Measurements from ENCODE around the gene UPK3BL2. TPM values are rescaled to one million over a fixed set of nuclear protein-coding genes. Genes with fewer than 3 reads are reported as not detected.

Gene UPK3BL2
- total and polyA plus RNA-seq, 8 donors: 11.7 to 22.9 (median 13.7) TPM

Other genes with a start within 250 kb of the UPK3BL2 start
- not detected for gene SPDYE6, start 187.3 kb downstream of the UPK3BL2 start, total RNA-seq
- gene SPDYE6, start 187.3 kb downstream of the UPK3BL2 start, polyA plus RNA-seq (ENCODE audit: insufficient read length in 6 of 6): 10 to 100 TPM in 1 of 6 donors, 1 to 10 TPM in 5; 2.2 to 10.0 (median 6.8) TPM
- gene PRKRIP1, start 147.3 kb downstream of the UPK3BL2 start, total RNA-seq: 10 to 100 TPM; 17.1 to 18.8 TPM
- gene PRKRIP1, start 147.3 kb downstream of the UPK3BL2 start, polyA plus RNA-seq (ENCODE audit: insufficient read length in 6 of 6): 10 to 100 TPM; 38.6 to 44.9 (median 41.8) TPM
- gene ORAI2, start 110.1 kb downstream of the UPK3BL2 start, total RNA-seq: 10 to 100 TPM; 22.3 to 38.2 TPM
- 10 to 100 TPM in 5 of 6 donors, 1 to 10 TPM in 1; 8.8 to 17.4 (median 12.0) TPM for gene ORAI2, start 110.1 kb downstream of the UPK3BL2 start, polyA plus RNA-seq (ENCODE audit: insufficient read length in 6 of 6)
- 1 to 10 TPM; 8.6 to 9.5 TPM for gene ALKBH4, start 78.8 kb downstream of the UPK3BL2 start, total RNA-seq
- gene ALKBH4, start 78.8 kb downstream of the UPK3BL2 start, polyA plus RNA-seq (ENCODE audit: insufficient read length in 6 of 6): 10 to 100 TPM; 10.3 to 14.1 (median 11.5) TPM
- 10 to 100 TPM; 12.9 to 16.6 TPM for gene LRWD1, start 78.7 kb downstream of the UPK3BL2 start, total RNA-seq
- gene LRWD1, start 78.7 kb downstream of the UPK3BL2 start, polyA plus RNA-seq (ENCODE audit: insufficient read length in 6 of 6): 10 to 100 TPM; 13.0 to 22.2 (median 16.6) TPM
- gene POLR2J, start 64.8 kb downstream of the UPK3BL2 start, total RNA-seq: 10 to 100 TPM; 30.5 to 39.0 TPM
- 10 to 100 TPM; 22.4 to 32.6 (median 26.5) TPM for gene POLR2J, start 64.8 kb downstream of the UPK3BL2 start, polyA plus RNA-seq (ENCODE audit: insufficient read length in 6 of 6)
- 10 to 100 TPM; 18.1 to 18.5 TPM for gene RASA4B, start 25.9 kb downstream of the UPK3BL2 start, total RNA-seq
- gene RASA4B, start 25.9 kb downstream of the UPK3BL2 start, polyA plus RNA-seq (ENCODE audit: insufficient read length in 6 of 6): 1 to 10 TPM; 3.0 to 8.8 (median 4.9) TPM
- gene SPDYE2, start 7.5 kb upstream of the UPK3BL2 start, total RNA-seq: not detected
- 10 to 100 TPM in 3 of 6 donors, 1 to 10 TPM in 3; 6.2 to 15.0 (median 10.4) TPM for gene SPDYE2, start 7.5 kb upstream of the UPK3BL2 start, polyA plus RNA-seq (ENCODE audit: insufficient read length in 6 of 6)
- 10 to 100 TPM; 21.6 to 43.4 TPM for gene POLR2J3, start 28.9 kb upstream of the UPK3BL2 start, total RNA-seq
- 100 to 1,000 TPM in 3 of 6 donors, 10 to 100 TPM in 3; 51.6 to 108 (median 95.7) TPM for gene POLR2J3, start 28.9 kb upstream of the UPK3BL2 start, polyA plus RNA-seq (ENCODE audit: insufficient read length in 6 of 6)
- gene RASA4, start 73.1 kb upstream of the UPK3BL2 start, total RNA-seq: 10 to 100 TPM; 22.9 to 43.2 TPM
- 10 to 100 TPM; 16.5 to 34.7 (median 29.3) TPM for gene RASA4, start 73.1 kb upstream of the UPK3BL2 start, polyA plus RNA-seq (ENCODE audit: insufficient read length in 6 of 6)
- 10 to 100 TPM; 15.7 to 18.2 TPM for gene UPK3BL1, start 99.1 kb upstream of the UPK3BL2 start, total RNA-seq
- gene UPK3BL1, start 99.1 kb upstream of the UPK3BL2 start, polyA plus RNA-seq (ENCODE audit: insufficient read length in 6 of 6): 10 to 100 TPM in 5 of 6 donors, 1 to 10 TPM in 1; 7.5 to 38.4 (median 25.3) TPM
- not detected for gene SPDYE2B, start 106.6 kb upstream of the UPK3BL2 start, total RNA-seq
- 1 to 10 TPM; 2.2 to 4.7 (median 2.7) TPM for gene SPDYE2B, start 106.6 kb upstream of the UPK3BL2 start, polyA plus RNA-seq (ENCODE audit: insufficient read length in 6 of 6)
- gene POLR2J2, start 128.0 kb upstream of the UPK3BL2 start, total RNA-seq: 10 to 100 TPM in 1 of 2 donors, 1 to 10 TPM in 1; 9.5 to 15.0 TPM
- 1 to 10 TPM; 2.1 to 6.0 (median 3.1) TPM for gene POLR2J2, start 128.0 kb upstream of the UPK3BL2 start, polyA plus RNA-seq (ENCODE audit: insufficient read length in 6 of 6)
- gene FAM185A, start 205.3 kb upstream of the UPK3BL2 start, total RNA-seq: 1 to 10 TPM; 7.1 to 7.7 TPM
- gene FAM185A, start 205.3 kb upstream of the UPK3BL2 start, polyA plus RNA-seq (ENCODE audit: insufficient read length in 6 of 6): 10 to 100 TPM; 11.1 to 15.1 (median 12.6) TPM

All from left lung (tissue), 8 donors.